K562 (cell line): Measurements from ENCODE around the gene PDLIM5. TPM values are rescaled to one million over a fixed set of nuclear protein-coding genes. Genes with fewer than 3 reads are reported as not detected.

Experiments
- CBX8 ChIP-seq: fragments of 200-600 bp; sonication (generic); IDR thresholded peaks from 2 replicates; pipeline ENCODE4 v1.6.1; 2012; ENCODE audit warnings: borderline replicate concordance, mixed run types, low read depth, mild to moderate bottlenecking, moderate library complexity, mixed read lengths, low read length, control low read depth, inconsistent platforms; ENCODE audit not compliant: poor library complexity, severe bottlenecking; ENCODE audit errors: extremely low read depth
- CCNT2 ChIP-seq: IDR thresholded peaks from 2 replicates; pipeline ENCODE4 v1.6.1; 2011; ENCODE audit warnings: borderline replicate concordance, low read depth, mild to moderate bottlenecking, moderate library complexity, mixed read lengths, low read length; ENCODE audit not compliant: insufficient read length; ENCODE audit errors: extremely low read depth
- CEBPB ChIP-seq: fragments of 450-650 bp; IDR thresholded peaks from 2 replicates; pipeline ENCODE4 v1.6.1; 2016; ENCODE audit warnings: missing genetic modification characterization, missing compliant biosample characterization
- CSDE1 ChIP-seq, 2 experiments: fragments of 450-650 bp; IDR thresholded peaks; 2 replicates each; pipeline ENCODE4 v1.6.1; 2016; ENCODE audit warnings: mild to moderate bottlenecking in 1 of 2
- IFI16 ChIP-seq: fragments of 250-450 bp; sonication (Bioruptor Pico); IDR thresholded peaks from 2 replicates; pipeline ENCODE4 v2.1.2; 2022; ENCODE audit warnings: mild to moderate bottlenecking, inconsistent platforms
- NR4A1 ChIP-seq, 2 experiments: fragments of 250-450 bp in 1 of 2; fragments of 450-650 bp in 1 of 2; sonication (Bioruptor Pico) in 1 of 2; IDR thresholded peaks; 2 replicates each; pipeline versions ENCODE4 v1.4.0 to v1.6.1; 2016 to 2020; ENCODE audit warnings: mild to moderate bottlenecking in 2 of 2, missing compliant biosample characterization in 1 of 2, missing genetic modification characterization in 1 of 2, moderate library complexity in 1 of 2
- PYGO2 ChIP-seq: fragments of 450-650 bp; IDR thresholded peaks from 2 replicates; pipeline ENCODE4 v1.6.1; 2016; ENCODE audit warnings: mild to moderate bottlenecking, missing genetic modification characterization, moderate library complexity, missing compliant biosample characterization
- RBM15 ChIP-seq: fragments of 200-400 bp; formaldehyde crosslinking; IDR thresholded peaks from 2 replicates; pipeline ENCODE4 v1.6.1; 2018; ENCODE audit warnings: mild to moderate bottlenecking, low read length, moderate library complexity; ENCODE audit not compliant: insufficient read depth
- TBL1XR1 ChIP-seq, 2 experiments: IDR thresholded peaks; 2 replicates each; pipeline ENCODE4 v1.6.1; 2012; ENCODE audit warnings: improper control_type of control experiment in 2 of 2, low read length in 2 of 2, mild to moderate bottlenecking in 1 of 2
- WHSC1 ChIP-seq: IDR thresholded peaks from one replicate; pipeline ENCODE4 v1.6.1; 2012; ENCODE audit warnings: low read length, control low read depth, inconsistent platforms
- ZNF12 ChIP-seq: sonication (generic); formaldehyde crosslinking; IDR thresholded peaks from 2 replicates; pipeline ENCODE4 v1.4.0; 2020; ENCODE audit warnings: mild to moderate bottlenecking, missing genetic modification reagents
- ZNF23 ChIP-seq: fragments of 250-450 bp; sonication (Bioruptor Pico); IDR thresholded peaks from 2 replicates; pipeline ENCODE4 v1.4.0; 2020; ENCODE audit warnings: mild to moderate bottlenecking
- ZNF707 ChIP-seq: fragments of 250-450 bp; sonication (Bioruptor Pico); conservative IDR thresholded peaks from 2 replicates; pipeline ENCODE4 v1.8.0; 2022; ENCODE audit warnings: inconsistent platforms, mild to moderate bottlenecking, moderate library complexity
- polyA plus RNA-seq, 8 experiments: library from polyadenylated mRNA; depleted of rRNA in 4 of 8; stranded (reverse) in 5 of 8; unstranded in 3 of 8; fragments of >200 nt; fragmentation: Nextera tagmentation in 2 of 8; fragmentation: Illumina TruSeq in 1 of 8; extraction: Ambion mirVana in 2 of 8; extraction: Trizol in 1 of 8; gene quantifications; 2 replicates each; pipeline versions ENCODE4 v1.2.1 to v1.2.3, GENCODE V29; 2011 to 2014; ENCODE audit warnings: inconsistent platforms in 1 of 8, missing spikeins in 1 of 8
- total RNA-seq, 7 experiments: library from RNA; depleted of rRNA in 6 of 7; stranded (reverse); fragments of >200 nt in 6 of 7; fragmentation: Illumina TruSeq in 2 of 7; extraction: Trizol in 2 of 7; gene quantifications; 2 replicates each; pipeline versions ENCODE4 v1.2.1 to v1.2.3, GENCODE V29; 2011 to 2021; ENCODE audit warnings: low replicate concordance in 1 of 7
- TF ChIP-seq, protein P1 (sequence below): IDR thresholded peaks from 2 replicates; pipeline ENCODE4 v1.6.1; 2011; ENCODE audit warnings: borderline replicate concordance, low read depth, mild to moderate bottlenecking, moderate library complexity, low read length; ENCODE audit not compliant: insufficient read depth, poor library complexity, severe bottlenecking
- TF ChIP-seq, protein P2 (sequence below): fragments of 250-450 bp; sonication (Bioruptor Pico); IDR thresholded peaks from 2 replicates; pipeline ENCODE4 v1.5.0; 2021; ENCODE audit warnings: mild to moderate bottlenecking, moderate library complexity
- TF ChIP-seq, protein P3 (sequence below): sonication (generic); formaldehyde crosslinking; IDR thresholded peaks from 2 replicates; pipeline ENCODE4 v1.8.0; 2022; ENCODE audit warnings: missing genetic modification reagents, mild to moderate bottlenecking, moderate library complexity, borderline replicate concordance
- TF ChIP-seq, protein P4 (sequence below): fragments of 250-450 bp; sonication (Bioruptor Pico); IDR thresholded peaks from 2 replicates; pipeline ENCODE4 v1.8.0; 2021; ENCODE audit warnings: moderate library complexity, mild to moderate bottlenecking, inconsistent platforms

PDLIM5 gene
- total and polyA plus RNA-seq, 9 of the 15 experiments (the other 6 are each of a cell fraction or from before 2014, with no cell fraction given) = 36.9 to 127 (median 62.5) TPM

DNA sequence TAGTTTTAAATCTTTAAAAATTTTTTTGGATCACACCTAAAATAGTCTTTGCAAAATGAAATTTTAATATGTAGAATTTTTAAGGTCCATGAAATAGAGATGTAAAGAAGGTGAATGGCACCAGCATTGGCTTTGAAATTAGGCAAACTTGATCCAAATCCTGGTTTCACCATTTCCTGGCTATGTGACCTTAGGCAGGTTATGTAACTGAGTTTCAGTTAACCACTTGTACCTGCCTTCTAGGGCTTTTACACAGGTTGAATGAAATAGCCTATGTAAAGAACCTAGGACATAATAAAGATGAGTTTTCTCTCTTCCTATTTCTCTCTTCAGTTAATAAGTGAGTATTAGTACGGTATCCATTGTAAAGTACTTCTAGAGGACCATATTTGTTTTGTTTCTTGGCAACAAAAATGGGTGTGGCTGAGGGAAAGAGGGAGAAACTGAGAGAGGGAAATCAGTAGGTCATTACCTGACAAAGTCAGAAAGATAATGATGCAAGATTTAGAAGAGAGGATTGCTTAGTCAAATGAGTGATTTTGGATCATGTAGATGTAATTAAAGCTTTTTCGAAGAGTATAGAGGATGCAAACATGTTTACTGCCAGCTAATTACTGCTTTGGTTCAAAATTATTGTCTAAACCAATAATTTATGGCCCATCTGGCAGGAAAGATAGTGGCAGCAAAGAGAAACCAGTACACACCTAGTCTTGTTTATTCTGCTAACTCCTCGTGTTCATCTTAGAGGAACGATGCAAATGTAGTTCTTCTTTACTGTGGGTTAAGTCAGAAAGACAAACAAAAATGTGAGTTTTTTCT lies 81.9 kb downstream of the PDLIM5 start (continued):
- TF ChIP-seq, protein P1, sequence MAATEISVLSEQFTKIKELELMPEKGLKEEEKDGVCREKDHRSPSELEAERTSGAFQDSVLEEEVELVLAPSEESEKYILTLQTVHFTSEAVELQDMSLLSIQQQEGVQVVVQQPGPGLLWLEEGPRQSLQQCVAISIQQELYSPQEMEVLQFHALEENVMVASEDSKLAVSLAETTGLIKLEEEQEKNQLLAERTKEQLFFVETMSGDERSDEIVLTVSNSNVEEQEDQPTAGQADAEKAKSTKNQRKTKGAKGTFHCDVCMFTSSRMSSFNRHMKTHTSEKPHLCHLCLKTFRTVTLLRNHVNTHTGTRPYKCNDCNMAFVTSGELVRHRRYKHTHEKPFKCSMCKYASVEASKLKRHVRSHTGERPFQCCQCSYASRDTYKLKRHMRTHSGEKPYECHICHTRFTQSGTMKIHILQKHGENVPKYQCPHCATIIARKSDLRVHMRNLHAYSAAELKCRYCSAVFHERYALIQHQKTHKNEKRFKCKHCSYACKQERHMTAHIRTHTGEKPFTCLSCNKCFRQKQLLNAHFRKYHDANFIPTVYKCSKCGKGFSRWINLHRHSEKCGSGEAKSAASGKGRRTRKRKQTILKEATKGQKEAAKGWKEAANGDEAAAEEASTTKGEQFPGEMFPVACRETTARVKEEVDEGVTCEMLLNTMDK = no peak
- no peak for TF ChIP-seq ZNF707 (CRISPR knock-in tag)
- TF ChIP-seq RBM15 = no peak
- no peak for TF ChIP-seq IFI16 (CRISPR knock-in tag)
- TF ChIP-seq, protein P2, sequence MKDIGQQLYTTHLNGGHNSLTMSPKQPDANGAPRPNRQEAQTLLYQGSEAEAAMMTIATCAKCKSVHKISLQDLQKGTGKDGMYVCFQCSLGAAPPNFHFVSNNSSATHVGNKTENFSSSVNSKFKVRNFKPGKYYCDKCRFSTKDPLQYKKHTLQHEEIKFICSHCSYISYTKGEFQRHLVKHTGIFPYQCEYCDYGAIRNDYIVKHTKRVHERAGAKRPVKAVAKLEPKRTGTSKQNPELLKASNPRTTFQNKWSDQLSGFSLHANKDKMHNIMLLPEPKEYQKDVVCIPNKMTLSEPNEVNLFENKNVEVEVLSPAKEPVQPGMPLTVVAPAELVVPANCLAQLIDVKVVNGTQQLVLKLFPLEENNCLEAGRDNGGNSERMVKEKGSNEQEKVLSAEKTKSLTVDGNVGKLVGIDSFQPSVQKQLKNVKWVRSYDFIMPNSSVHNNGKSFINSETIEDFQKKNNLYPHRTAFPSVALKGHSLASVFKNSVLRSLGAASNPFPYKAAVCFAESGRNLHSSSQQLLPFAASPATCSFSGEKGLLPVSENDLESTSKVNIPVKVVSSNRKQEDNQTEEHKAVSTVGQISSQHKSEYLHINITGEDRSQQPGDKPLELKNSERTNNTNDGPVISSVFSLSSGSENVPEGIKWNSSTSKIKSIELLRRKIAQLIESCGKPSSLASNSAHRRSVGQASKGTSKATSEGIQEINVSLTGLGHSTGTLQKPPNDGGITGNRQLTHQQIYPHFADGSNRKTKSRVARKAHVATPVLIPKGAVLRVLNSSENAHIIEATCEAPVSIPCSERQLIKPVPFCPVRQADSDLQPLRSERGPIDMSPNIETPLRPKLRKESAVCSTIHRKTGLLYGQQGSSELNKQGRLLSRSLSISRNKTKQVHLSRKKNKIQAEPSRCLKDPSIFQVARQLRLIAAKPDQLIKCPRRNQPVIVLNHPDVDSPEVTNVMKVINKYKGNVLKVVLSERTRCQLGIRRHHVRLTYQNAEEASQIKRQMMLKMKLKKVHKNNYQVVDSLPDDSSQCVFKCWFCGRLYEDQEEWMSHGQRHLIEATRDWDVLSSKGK (CRISPR knock-in tag) = no peak
- no peak for TF ChIP-seq PYGO2 (tag)
- no peak for TF ChIP-seq CBX8
- TF ChIP-seq CCNT2 = peak; percentile 65
- no peak for TF ChIP-seq ZNF23
- TF ChIP-seq, protein P3, sequence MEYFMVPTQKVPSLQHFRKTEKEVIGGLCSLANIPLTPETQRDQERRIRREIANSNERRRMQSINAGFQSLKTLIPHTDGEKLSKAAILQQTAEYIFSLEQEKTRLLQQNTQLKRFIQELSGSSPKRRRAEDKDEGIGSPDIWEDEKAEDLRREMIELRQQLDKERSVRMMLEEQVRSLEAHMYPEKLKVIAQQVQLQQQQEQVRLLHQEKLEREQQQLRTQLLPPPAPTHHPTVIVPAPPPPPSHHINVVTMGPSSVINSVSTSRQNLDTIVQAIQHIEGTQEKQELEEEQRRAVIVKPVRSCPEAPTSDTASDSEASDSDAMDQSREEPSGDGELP (CRISPR knock-in tag) = no peak
- TF ChIP-seq CEBPB (tag) = peak; percentile 51; the same call in 1 of the 2 replicates
- TF ChIP-seq TBL1XR1 (IDR thresholded peaks at IDR 0.05; ENCODE audit: low read length in 2 of 2) = peak in 1 of 2 experiments; percentile 32; a peak in 1 of 4 replicates
- TF ChIP-seq WHSC1 = no peak
- TF ChIP-seq CSDE1 (IDR thresholded peaks at IDR 0.05) = no peak
- no peak for TF ChIP-seq NR4A1 (CRISPR knock-in tag; IDR thresholded peaks at IDR 0.05)
- TF ChIP-seq NR4A1 (tag; IDR thresholded peaks at IDR 0.05) = 0 out of 2 replicates have a peak, but pooled peaks have one; percentile 26
- TF ChIP-seq, protein P4, sequence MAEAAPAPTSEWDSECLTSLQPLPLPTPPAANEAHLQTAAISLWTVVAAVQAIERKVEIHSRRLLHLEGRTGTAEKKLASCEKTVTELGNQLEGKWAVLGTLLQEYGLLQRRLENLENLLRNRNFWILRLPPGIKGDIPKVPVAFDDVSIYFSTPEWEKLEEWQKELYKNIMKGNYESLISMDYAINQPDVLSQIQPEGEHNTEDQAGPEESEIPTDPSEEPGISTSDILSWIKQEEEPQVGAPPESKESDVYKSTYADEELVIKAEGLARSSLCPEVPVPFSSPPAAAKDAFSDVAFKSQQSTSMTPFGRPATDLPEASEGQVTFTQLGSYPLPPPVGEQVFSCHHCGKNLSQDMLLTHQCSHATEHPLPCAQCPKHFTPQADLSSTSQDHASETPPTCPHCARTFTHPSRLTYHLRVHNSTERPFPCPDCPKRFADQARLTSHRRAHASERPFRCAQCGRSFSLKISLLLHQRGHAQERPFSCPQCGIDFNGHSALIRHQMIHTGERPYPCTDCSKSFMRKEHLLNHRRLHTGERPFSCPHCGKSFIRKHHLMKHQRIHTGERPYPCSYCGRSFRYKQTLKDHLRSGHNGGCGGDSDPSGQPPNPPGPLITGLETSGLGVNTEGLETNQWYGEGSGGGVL = no peak
- TF ChIP-seq ZNF12 (CRISPR knock-in tag) = no peak
